Activated T-cell treated with anti-CD3 and anti-CD28 coated beads for 24 hours (primary cell): Measurements from ENCODE around the gene CT47A1.
"Not testable (repeated sequence)": the region's sequence is repeated elsewhere in the genome, so short reads cannot be mapped to it uniquely, and the experiment has no call there.

Experiments
- DNase-seq: peaks from one replicate; pipeline ENCODE4 v3.0.0-alpha.2; 2020; ENCODE audit warnings: low read depth

CT47A1 gene

DNA sequence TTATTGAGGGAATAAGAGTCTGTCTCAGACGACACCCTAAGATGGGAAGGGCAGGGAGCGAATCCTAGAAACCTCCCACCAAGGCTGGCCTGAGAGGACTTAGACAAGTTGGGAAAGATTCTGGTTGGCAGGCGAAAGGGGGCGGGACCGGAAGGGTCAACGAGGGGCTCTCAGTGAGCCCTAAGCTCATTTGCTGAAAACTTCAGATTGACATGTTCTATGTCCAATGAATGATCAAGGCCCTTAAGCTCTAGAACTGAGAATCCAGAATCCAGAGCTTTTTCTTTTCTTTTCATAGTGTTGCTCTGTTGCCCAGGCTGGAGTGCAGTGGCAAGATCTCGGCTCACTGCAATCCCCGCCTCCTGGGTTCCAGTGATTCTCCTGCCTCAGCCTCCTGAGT, at the start of gene CT47A1:
Gene CT47A1 (minus strand): TSS at position 101 of the 400 bp plus-strand sequence. CDS start 231 bp downstream, outside the sequence.
- not testable (repeated sequence) for DNase-seq

- DNase-seq = no peak
These were observed 47.0 kb upstream of the CT47A1 start for GRCh38 chrX:121032531-121032930.

- DNase-seq = no peak
These were observed 44.5 kb upstream of the CT47A1 start for GRCh38 chrX:121030083-121030482.

- no peak for DNase-seq
These were observed 42.9 kb upstream of the CT47A1 start for GRCh38 chrX:121028419-121028818.

- no peak for DNase-seq
These were observed 29.3 kb upstream of the CT47A1 start for GRCh38 chrX:121014826-121015225.

DNA sequence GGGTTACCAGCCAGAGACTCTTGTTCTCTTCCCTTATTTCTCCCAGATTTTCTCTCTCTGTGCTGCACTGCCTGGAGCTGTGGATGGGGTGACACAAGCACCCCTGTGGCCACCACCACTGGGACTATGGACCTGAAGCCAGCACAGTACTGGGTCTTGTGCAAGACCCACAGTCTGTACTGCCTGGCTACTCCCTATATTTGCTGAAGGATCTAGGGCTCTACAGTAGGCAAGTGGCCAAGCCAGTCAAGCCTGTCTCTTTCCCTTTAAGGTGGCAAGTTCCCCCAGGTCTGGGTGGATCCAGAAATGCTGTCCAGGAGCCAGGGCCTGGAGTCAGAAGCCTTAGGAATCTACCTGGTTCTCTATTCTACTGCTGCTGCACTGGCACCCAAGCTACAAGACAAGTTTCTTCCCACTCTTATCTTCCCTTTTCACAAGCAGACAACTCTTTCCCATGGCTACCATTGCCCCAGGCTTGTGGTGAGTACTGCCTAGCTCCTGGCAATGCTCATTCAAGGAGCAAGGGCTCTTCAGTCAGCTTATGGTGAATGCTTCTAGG, 28.4 kb upstream of the CT47A1 start:
- no peak for DNase-seq

- no peak for DNase-seq
These were observed 25.7 kb upstream of the CT47A1 start for GRCh38 chrX:121011254-121011653.

DNA sequence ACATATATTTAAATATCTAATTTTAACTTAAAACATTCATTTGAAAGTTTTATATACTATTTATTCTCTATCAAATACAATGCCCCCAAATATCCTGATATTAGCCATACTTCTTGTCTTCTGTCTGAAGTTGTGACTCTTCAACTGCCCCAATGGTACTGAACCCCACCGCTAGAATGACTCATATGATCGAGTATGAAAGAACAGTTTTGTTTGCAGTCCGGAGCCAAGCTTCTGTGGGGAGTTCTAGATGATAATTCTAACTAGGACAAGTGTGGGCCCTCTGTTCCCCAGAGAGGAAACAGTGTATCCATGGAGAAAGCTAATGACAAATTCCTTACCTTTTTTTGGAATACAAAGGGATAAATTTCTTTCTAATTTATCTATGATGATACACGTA, 24.7 kb upstream of the CT47A1 start:
- DNase-seq = no peak

GRCh38 chrX:121009764-121010163, 24.2 kb upstream of the CT47A1 start:
- no peak for DNase-seq

DNA sequence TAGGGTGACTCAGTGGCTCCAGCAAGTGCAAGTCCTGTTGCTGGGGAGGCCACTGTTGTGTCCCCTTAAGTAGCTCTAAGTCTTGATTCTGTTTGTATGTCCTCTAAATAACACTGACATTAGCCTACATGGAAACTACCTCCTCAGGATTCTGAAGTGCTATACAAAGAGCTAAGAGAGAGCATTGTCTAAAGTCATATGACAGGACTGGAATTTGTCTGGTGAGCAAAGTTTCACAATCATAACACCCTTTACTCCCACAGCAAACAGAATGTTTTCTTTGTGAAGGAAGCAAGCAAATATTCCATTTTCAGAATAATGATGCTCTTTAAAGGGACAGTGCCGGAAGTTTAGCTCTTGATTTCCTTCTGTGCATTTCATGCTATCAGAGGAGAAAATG, 23.4 kb upstream of the CT47A1 start:
- DNase-seq = no peak

- no peak for DNase-seq
These were observed 15.0 kb upstream of the CT47A1 start for GRCh38 chrX:121000589-121000988.

- DNase-seq = no peak
These were observed 13.9 kb upstream of the CT47A1 start for GRCh38 chrX:120999413-120999812.

- DNase-seq = not testable (repeated sequence)
These were observed 29.1 kb downstream of the CT47A1 start, which contains the start of gene CT47A7 for GRCh38 chrX:120956500-120956899. Gene CT47A7, minus strand, starts transcription at chrX:120956600. Its CDS starts 255 bp downstream, at chrX:120956345.
